Measurements from ENCODE around the gene CCDC146.
"Not testable (repeated sequence)": the region's sequence is repeated elsewhere in the genome, so short reads cannot be mapped to it uniquely, and the experiment has no call there.

The CCDC146 gene

GRCh38 chr7:77175274-77175800 lies 52.9 kb downstream of the CCDC146 start:
- DNase-seq (ENCODE audit: low read depth) = not testable (repeated sequence)

DNA sequence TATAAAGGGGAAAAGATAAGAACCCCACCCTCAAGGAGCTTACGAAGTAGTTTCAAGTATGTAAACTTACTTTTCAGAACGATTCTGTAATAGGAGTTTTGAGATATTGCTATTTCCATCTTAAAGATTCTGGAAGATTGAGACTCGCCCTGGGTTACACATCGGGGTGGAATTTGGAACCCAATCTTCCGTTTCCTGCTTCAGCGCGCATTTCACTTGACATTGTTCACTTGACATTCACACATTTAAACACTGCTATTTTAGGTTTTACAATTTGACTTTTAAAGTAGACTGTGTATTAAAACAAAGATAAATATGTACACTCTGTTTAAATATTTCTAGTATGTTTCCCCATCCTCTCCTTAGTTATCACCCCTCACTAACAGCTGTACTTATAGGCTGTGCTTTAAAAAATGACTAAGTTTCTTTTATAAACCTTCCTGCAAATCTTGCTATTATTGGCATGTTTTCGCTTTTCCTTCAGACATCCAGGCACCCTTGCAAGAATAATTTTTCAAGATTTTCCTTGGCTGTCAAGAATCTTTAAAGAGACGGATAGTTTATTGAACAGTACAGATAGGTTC lies 55.0 kb downstream of the CCDC146 start:
- H3K4me3 ChIP-seq (ENCODE audit: control insufficient read depth, low read depth, low read length); DNase-seq (ENCODE audit: low read depth): not testable (repeated sequence)

More at GRCh38 chr7:77175274-77175800, 52.9 kb downstream of the CCDC146 start:
- not testable (repeated sequence) for H3K4me3 ChIP-seq (ENCODE audit: control insufficient read depth, low read depth, low read length)

GRCh38 chr7:77178024-77178423 lies 55.6 kb downstream of the CCDC146 start:
- DNase-seq (ENCODE audit: low read depth); H3K4me3 ChIP-seq (ENCODE audit: control insufficient read depth, low read depth, low read length): not testable (repeated sequence)

- TF ChIP-seq, protein P1, sequence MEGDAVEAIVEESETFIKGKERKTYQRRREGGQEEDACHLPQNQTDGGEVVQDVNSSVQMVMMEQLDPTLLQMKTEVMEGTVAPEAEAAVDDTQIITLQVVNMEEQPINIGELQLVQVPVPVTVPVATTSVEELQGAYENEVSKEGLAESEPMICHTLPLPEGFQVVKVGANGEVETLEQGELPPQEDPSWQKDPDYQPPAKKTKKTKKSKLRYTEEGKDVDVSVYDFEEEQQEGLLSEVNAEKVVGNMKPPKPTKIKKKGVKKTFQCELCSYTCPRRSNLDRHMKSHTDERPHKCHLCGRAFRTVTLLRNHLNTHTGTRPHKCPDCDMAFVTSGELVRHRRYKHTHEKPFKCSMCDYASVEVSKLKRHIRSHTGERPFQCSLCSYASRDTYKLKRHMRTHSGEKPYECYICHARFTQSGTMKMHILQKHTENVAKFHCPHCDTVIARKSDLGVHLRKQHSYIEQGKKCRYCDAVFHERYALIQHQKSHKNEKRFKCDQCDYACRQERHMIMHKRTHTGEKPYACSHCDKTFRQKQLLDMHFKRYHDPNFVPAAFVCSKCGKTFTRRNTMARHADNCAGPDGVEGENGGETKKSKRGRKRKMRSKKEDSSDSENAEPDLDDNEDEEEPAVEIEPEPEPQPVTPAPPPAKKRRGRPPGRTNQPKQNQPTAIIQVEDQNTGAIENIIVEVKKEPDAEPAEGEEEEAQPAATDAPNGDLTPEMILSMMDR (conservative IDR thresholded peaks at IDR 0.05; ENCODE audit: control insufficient read depth, insufficient read depth, low read depth, low read length) = no peak
- DNase-seq (ENCODE audit: low read depth) = no peak
Measured at GRCh38 chr7:77181015-77181595, 58.7 kb downstream of the CCDC146 start.

DNA sequence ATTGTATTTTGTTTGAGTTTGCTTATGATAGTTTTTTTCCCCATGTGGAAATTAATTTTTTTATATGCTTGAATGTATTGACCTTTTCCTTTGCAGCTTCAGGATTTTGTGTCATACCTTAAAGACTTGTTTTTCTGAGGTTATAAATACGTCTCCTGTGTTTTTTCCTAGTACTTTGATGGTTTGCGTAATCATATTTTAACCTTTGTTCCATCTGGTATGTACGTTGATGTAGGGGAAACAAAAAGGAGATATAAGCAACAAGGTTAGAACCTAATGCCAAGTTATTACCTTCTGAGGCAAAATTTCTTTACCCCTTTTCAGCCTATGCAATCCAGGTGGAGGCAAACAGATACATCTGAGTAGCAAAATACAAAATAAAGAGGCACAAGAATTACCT lies 59.3 kb downstream of the CCDC146 start:
- no peak for DNase-seq (ENCODE audit: low read depth)
- TF ChIP-seq, protein P1 (conservative IDR thresholded peaks at IDR 0.05; ENCODE audit: control insufficient read depth, insufficient read depth, low read depth, low read length) = no peak
- H3K4me3 ChIP-seq (ENCODE audit: control insufficient read depth, low read depth, low read length) = no peak overlapping the region

More at GRCh38 chr7:77181015-77181595, 58.7 kb downstream of the CCDC146 start:
- H3K4me3 ChIP-seq (ENCODE audit: control insufficient read depth, low read depth, low read length) = no peak overlapping the region

GRCh38 chr7:77182261-77182660 lies 59.8 kb downstream of the CCDC146 start:
- no peak for DNase-seq (ENCODE audit: low read depth)
- TF ChIP-seq, protein P1 (conservative IDR thresholded peaks at IDR 0.05; ENCODE audit: control insufficient read depth, insufficient read depth, low read depth, low read length) = no peak
- H3K4me3 ChIP-seq (ENCODE audit: control insufficient read depth, low read depth, low read length) = no peak overlapping the region

DNA sequence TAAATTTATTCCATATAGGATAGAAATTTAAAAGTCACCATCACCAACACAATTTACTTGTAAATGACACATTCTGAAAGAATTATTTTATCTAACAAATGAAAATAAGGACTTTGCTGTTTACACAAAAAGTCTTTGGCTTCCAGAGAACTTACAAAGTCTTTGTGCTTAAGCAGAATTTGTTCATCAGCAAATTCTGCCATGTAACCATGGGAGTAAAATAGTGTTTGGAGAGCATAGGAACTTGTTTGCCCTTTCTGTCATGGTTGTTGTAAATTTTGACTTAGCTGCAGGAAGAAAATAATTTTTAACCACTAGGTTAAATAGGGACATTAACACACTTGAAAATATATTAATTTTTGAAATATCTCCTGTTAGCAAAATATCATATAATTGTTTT lies 62.0 kb downstream of the CCDC146 start:
- H3K4me3 ChIP-seq (ENCODE audit: control insufficient read depth, low read depth, low read length) = no peak overlapping the region
- no peak for DNase-seq (ENCODE audit: low read depth)
- TF ChIP-seq, protein P1 (conservative IDR thresholded peaks at IDR 0.05; ENCODE audit: control insufficient read depth, insufficient read depth, low read depth, low read length) = no peak

DNA sequence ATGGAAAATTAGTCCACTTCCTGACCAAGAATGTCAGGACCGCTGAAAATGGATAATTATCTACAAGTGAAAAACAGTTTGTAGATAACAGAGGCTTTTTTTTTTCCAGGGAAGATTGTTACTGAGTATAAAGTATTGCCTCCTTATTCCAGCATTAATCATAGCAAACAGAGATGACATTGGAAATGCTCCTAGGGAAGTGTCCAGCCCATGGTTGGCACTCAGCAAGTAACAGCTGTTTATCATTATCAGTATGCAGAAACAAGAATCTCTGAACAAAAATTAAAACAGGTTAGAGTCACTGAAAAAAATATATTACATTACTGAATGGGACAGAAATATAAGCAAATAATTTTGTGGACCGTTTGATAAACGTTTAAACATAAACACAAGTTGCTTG lies 62.6 kb downstream of the CCDC146 start:
- no peak overlapping the region for H3K4me3 ChIP-seq (ENCODE audit: control insufficient read depth, low read depth, low read length)
- DNase-seq (ENCODE audit: low read depth) = peak; percentile 16
- TF ChIP-seq, protein P1 (conservative IDR thresholded peaks at IDR 0.05; ENCODE audit: control insufficient read depth, insufficient read depth, low read depth, low read length) = no peak
